DMS53 (cell line): ENCODE measurements around the gene SULT1A1.
"Not testable (repeated sequence)": the region's sequence is repeated elsewhere in the genome, so short reads cannot be mapped to it uniquely, and the experiment has no call there.

Experiments
- DNase-seq: peaks from one replicate; lab custom pipeline; 2025; lab: John Stamatoyannopoulos, UW

The SULT1A1 gene

GRCh38 chr16:28591355-28591754 lies 18.5 kb downstream of the SULT1A1 start:
- DNase-seq = no peak

GRCh38 chr16:28590384-28591340 lies 19.2 kb downstream of the SULT1A1 start:
- DNase-seq = no peak

GRCh38 chr16:28589930-28590329 lies 19.9 kb downstream of the SULT1A1 start:
- DNase-seq = no peak

- no peak for DNase-seq
Measured at GRCh38 chr16:28589069-28589468, 20.8 kb downstream of the SULT1A1 start.

- no peak for DNase-seq
Measured at GRCh38 chr16:28587386-28587785, 22.5 kb downstream of the SULT1A1 start.

GRCh38 chr16:28586466-28586865 lies 23.4 kb downstream of the SULT1A1 start:
- no peak for DNase-seq

- DNase-seq = no peak
Measured at GRCh38 chr16:28585674-28586073, 24.2 kb downstream of the SULT1A1 start.

- DNase-seq = no peak
Measured at GRCh38 chr16:28580726-28581315, 29.0 kb downstream of the SULT1A1 start.

GRCh38 chr16:28575446-28576109 lies 34.3 kb downstream of the SULT1A1 start:
- no peak for DNase-seq

- DNase-seq = no peak
Measured at GRCh38 chr16:28574925-28575324, 34.9 kb downstream of the SULT1A1 start.

- no peak for DNase-seq
Measured at GRCh38 chr16:28573738-28574718, 35.8 kb downstream of the SULT1A1 start.

- no peak for DNase-seq
Measured at GRCh38 chr16:28572696-28573510, 36.9 kb downstream of the SULT1A1 start.

GRCh38 chr16:28569968-28570752 lies 39.7 kb downstream of the SULT1A1 start:
- DNase-seq = no peak

- no peak for DNase-seq
Measured at GRCh38 chr16:28569021-28569420, 40.8 kb downstream of the SULT1A1 start.

- no peak for DNase-seq
Measured at GRCh38 chr16:28567292-28567691, 42.6 kb downstream of the SULT1A1 start.

GRCh38 chr16:28566233-28566925 lies 43.5 kb downstream of the SULT1A1 start:
- not testable (repeated sequence) for DNase-seq

GRCh38 chr16:28563218-28563617 lies 46.6 kb downstream of the SULT1A1 start:
- DNase-seq = no peak

GRCh38 chr16:28562199-28562598 lies 47.6 kb downstream of the SULT1A1 start:
- DNase-seq = no peak

GRCh38 chr16:28561557-28562187 lies 48.2 kb downstream of the SULT1A1 start:
- DNase-seq = no peak
